IPS DF 4.7 (cell line): ENCODE results near the gene PSKH1.

ENCODE experiments used
- DNase-seq: peaks from one replicate; pipeline ENCODE4 v3.0.0-alpha.2; 2013; ENCODE audit warnings: low spot score; ENCODE audit errors: extremely low read depth

PSKH1 gene

GRCh38 chr16:67977005-67977404 lies 84.0 kb downstream of the PSKH1 start:
- no peak for DNase-seq

DNA sequence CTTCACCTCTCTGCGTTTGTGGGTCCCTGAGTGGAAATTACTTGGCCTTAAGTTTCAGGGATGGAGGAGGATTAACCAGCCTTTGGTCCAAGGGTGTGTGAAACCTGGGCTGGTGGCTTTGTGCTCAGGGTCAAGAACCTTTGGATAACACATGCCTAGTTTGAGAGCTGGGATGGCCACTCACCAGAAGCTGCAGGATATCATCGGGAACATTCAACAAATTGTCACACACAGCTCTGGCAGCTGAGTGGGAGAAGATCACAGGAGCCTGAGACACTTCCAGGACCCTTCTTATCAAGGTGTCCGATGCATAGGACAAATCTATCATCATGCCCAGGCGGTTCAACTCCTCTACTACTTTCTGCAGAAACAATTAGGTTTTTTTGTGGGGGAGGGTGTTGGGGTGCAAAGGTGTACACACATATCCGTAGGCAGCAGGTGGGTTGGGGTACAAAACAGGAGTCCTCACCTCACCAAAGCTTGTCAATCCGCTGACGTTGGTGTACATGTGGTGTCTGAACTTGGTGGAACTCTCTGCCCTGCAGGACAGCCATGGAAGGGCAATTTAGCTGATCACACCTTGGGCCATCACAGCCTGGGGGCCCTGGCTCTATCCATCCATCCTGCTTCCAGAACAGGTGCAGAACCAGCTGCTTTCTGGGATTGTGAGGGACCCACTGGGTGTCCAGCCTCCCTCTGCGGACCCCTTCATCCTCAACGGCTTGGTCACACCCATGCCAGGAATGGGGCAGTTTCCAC lies 84.6 kb downstream of the PSKH1 start:
- DNase-seq, result no peak
